Fibroblast of lung (primary cell): ENCODE measurements around the gene ITCH.
"Not testable (repeated sequence)": the region's sequence is repeated elsewhere in the genome, so short reads cannot be mapped to it uniquely, and the experiment has no call there.

Source experiments
- CTCF ChIP-seq, 2 donors: IDR thresholded peaks in 1 of 2; conservative IDR thresholded peaks in 1 of 2; 1 replicate in 1 of 2; 2 replicates in 1 of 2; pipeline ENCODE4 v1.5.1; 2011 to 2012; ENCODE audit warnings: low read length in 2 of 2, control low read depth in 1 of 2, inconsistent platforms in 1 of 2, low read depth in 1 of 2, mild to moderate bottlenecking in 1 of 2
- EZH2 ChIP-seq: IDR thresholded peaks from 2 replicates; pipeline ENCODE4 v1.5.1; 2012; ENCODE audit warnings: low read length, control low read depth, mild to moderate bottlenecking; ENCODE audit errors: missing control alignments

- TF ChIP-seq CTCF (conservative IDR thresholded peaks at IDR 0.05 in 1 of 2, IDR thresholded peaks at IDR 0.05 in 1 of 2; ENCODE audit: low read depth in 1 of 2, low read length in 2 of 2); EZH2: not testable (repeated sequence)
These were observed 78.3 kb downstream of the ITCH start for GRCh38 chr20:34441423-34441822.
